Parathyroid adenoma (tissue), 2 donors: ENCODE data around the gene NAA38.

Source experiments
- H2AFZ ChIP-seq: fragments of 300-600 bp; sonication (generic); one replicate; pipeline ENCODE4 v1.7.0; 2017; ENCODE audit warnings: antibody characterized with exemption, mild to moderate bottlenecking
- H3K27ac ChIP-seq: fragments of 300-600 bp; sonication (generic); one replicate; pipeline ENCODE4 v1.7.0; 2017
- H3K27me3 ChIP-seq: fragments of 300-600 bp; sonication (generic); one replicate; pipeline ENCODE4 v1.7.0; 2017; ENCODE audit warnings: low read length; ENCODE audit not compliant: control insufficient read depth, insufficient read depth
- H3K36me3 ChIP-seq: fragments of 300-600 bp; sonication (generic); one replicate; pipeline ENCODE4 v1.7.0; 2017; ENCODE audit warnings: low read length; ENCODE audit not compliant: control insufficient read depth, insufficient read depth
- H3K4me1 ChIP-seq: fragments of 300-600 bp; sonication (generic); one replicate; pipeline ENCODE4 v1.7.0; 2017; ENCODE audit warnings: control low read depth
- H3K4me2 ChIP-seq: fragments of 300-600 bp; sonication (generic); one replicate; pipeline ENCODE4 v1.7.0; 2017; ENCODE audit warnings: low read length
- H3K4me3 ChIP-seq: fragments of 300-600 bp; sonication (generic); one replicate; pipeline ENCODE4 v1.7.0; 2017; ENCODE audit warnings: low read depth, low read length
- H3K79me2 ChIP-seq: fragments of 300-600 bp; sonication (generic); one replicate; pipeline ENCODE4 v1.7.0; 2017; ENCODE audit warnings: control low read depth
- H3K9ac ChIP-seq: fragments of 300-600 bp; sonication (generic); one replicate; pipeline ENCODE4 v1.7.0; 2017; ENCODE audit warnings: mild to moderate bottlenecking
- H3K9me3 ChIP-seq: fragments of 300-600 bp; sonication (generic); one replicate; pipeline ENCODE4 v1.7.0; 2017; ENCODE audit warnings: low read length; ENCODE audit not compliant: control insufficient read depth
- TF ChIP-seq, protein P1 (sequence below): fragments of 300-600 bp; sonication (generic); IDR thresholded peaks from one replicate; pipeline ENCODE4 v1.7.0; 2017; ENCODE audit warnings: antibody characterized with exemption, mild to moderate bottlenecking
- donor health status: primary hyperparathyroidism.

Gene NAA38

DNA sequence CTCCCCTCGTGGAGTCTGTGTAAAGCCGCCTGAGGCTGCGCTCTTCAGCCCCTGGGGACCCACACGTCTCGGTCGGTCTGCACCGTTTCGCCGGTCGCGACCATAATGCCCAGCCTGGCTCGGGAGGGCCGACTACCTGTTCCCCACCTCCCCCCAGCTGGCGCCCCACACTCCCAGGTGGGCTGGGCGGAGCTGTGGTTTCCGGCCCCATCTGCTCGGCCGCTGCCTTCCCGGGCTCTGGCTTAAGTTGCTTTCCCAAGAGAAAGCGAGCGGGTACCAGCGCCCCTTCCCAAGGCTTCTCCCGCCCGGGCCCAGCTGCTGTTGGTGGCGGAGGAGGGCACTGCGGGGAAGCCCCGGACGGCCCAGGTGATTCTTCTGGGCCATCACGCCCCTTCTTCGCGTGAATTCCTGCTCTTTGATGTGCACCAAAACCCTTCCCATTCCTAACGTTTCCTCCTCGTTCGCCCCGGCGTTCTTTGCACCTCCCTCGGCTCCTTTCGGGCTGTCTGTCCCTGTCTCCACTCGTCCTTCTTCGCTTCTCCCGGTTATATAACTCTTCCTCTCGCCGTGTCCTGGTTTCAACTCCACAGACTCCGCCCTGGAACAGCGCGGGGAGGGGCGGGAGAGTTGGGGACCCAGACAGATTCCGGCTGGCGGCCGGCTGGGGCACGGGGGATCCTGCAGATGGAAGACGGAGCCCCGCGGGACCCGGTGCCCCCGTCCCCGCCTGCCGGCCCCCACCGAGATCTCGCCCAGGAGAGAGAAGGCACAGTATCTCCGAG lies 21.4 kb downstream of the NAA38 start:
- peak overlapping the region; percentile 99 for H3K27ac ChIP-seq
- H3K9me3 ChIP-seq, result no peaks in the 10 kb centered on the region
- H2AFZ ChIP-seq, result peak overlapping the region; percentile 86
- H3K27me3 ChIP-seq, result no peaks in the 10 kb centered on the region
- TF ChIP-seq, protein P1, sequence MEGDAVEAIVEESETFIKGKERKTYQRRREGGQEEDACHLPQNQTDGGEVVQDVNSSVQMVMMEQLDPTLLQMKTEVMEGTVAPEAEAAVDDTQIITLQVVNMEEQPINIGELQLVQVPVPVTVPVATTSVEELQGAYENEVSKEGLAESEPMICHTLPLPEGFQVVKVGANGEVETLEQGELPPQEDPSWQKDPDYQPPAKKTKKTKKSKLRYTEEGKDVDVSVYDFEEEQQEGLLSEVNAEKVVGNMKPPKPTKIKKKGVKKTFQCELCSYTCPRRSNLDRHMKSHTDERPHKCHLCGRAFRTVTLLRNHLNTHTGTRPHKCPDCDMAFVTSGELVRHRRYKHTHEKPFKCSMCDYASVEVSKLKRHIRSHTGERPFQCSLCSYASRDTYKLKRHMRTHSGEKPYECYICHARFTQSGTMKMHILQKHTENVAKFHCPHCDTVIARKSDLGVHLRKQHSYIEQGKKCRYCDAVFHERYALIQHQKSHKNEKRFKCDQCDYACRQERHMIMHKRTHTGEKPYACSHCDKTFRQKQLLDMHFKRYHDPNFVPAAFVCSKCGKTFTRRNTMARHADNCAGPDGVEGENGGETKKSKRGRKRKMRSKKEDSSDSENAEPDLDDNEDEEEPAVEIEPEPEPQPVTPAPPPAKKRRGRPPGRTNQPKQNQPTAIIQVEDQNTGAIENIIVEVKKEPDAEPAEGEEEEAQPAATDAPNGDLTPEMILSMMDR, result no peak
- H3K9ac ChIP-seq, result peak overlapping the region; percentile 94
- H3K4me1 ChIP-seq, result peaks cover 31% of the 10 kb centered on the region
- H3K4me2 ChIP-seq, result peak overlapping the region; percentile 98
- H3K36me3 ChIP-seq, result no peaks in the 10 kb centered on the region
- H3K79me2 ChIP-seq, result peaks cover 9% of the 10 kb centered on the region
- H3K4me3 ChIP-seq, result peak overlapping the region; percentile 96

DNA sequence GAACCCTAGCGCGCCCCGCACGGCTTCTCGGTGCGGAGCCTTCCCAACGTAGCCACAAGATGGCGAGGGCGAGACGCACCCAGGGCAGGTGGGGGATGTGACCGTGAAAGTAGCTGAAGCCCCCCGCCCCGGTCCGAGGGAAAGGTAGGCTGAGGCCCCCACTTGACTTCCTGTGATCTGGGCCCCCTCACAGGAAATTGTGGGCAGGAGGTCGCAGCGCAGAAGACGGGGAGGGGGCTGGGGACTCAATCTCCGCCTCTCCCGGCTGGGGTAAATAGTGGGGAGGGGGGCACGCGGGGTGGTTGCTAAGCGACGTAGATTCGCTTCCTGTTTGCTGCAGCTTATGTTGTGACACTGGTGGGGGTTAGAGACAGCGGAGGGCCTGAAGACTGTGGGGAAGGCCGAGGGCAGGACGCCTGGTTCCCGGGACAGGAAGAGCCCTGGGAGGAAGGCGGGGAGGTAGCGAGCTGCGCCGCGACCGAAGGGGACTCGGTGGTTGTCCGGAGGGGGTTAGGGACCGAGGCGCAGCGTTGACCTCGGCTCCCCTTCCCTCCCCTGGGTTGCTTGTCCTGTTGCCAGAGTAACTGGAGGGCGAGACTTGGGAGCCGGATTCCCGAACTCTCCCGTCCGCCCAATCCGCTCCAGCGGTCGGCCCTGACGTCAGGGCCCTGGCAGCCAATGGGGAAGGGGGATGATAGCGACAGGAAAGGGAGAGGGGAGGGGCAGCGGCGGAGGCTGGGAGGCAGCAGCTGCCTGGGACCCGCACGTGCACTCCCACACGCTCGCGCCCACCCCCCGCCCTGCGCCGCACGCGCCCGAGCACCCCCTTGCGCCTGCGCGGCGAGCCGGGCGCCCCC lies 22.2 kb downstream of the NAA38 start:
- Histone ChIP-seq H3K9me3 (no peaks in the 10 kb centered on the region), H2AFZ (peak overlapping the region; percentile 86), H3K27me3 (no peaks in the 10 kb centered on the region), H3K4me1 (peaks cover 29% of the 10 kb centered on the region), H3K27ac (peak overlapping the region; percentile 99), H3K4me2 (peak overlapping the region; percentile 98), H3K79me2 (peaks cover 9% of the 10 kb centered on the region), H3K9ac (peak overlapping the region; percentile 94), H3K4me3 (peak overlapping the region; percentile 96), H3K36me3 (no peaks in the 10 kb centered on the region)
- TF ChIP-seq, protein P1, result peak; percentile 90

DNA sequence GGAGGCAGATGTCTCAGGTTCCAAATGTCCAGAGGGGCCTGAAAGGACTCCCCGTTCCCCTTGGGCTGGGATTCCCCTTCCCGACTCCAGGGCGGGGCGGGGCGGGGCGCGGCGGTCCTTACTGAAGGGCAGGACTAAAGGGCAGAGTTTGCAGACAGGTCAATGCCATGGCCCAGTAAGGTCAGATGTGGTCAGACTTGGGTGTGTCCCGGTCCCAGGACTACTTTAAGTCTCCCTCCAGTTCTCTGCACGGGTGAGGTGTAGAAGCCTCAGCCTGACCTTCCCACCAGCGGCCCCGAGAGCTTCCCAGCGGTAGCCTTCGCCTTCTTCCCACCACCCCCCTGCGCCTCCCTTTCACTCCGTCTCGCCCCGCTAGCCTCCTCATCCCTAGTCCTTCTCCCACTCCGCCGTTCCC lies 22.8 kb downstream of the NAA38 start:
- peaks cover 23% of the 10 kb centered on the region for H3K4me1 ChIP-seq
- TF ChIP-seq, protein P1, result no peak

DNA sequence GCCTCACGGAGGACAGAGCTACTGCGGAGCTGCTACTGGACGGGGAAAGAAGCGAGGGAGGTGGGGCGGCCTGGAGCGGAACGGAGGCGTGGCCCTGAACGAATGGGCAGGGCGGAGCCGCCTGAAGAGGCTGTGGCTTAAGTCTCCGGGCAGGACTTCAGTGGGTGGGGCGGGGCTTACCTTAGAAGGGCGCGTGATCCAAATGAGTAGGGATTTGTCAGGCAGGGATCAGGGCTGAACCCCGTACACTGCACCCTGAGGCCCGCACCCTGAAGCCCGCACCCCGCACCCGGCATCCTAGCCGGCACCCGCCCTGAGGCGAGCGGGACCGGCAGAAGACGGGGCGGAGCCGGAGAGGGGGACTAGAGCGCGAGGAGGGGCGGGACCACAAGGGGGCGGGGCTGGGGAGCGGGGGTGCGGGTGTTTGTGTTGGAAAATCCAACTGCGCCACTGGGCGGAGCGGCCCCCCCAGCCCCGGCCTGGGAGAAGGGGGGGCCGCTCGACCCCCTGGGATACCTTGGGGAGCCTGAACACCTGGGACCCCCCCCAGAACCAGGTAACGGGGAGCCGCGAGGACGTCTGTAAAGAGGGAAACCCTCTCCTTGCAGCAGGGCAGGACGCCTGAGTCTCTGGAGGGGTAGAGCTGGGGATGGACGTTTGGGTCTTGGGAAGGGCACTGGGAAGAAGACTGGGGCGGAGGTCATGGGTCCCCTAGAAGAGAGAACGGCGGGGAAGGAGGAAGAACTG lies 23.4 kb downstream of the NAA38 start, which contains the start of gene KDM6B:
Gene KDM6B, plus strand, starts transcription at position 423 of the 747 bp plus-strand sequence. CDS start 11,338 bp downstream, outside the sequence.
- Histone ChIP-seq H3K9ac (peak within 1 kb of the TSS; percentile 90), H3K9me3 (no peaks in the 10 kb centered on the region), H3K4me1 (peaks cover 19% of the 10 kb centered on the region), H3K27me3 (no peaks in the 10 kb centered on the region), H3K36me3 (no peaks in the 10 kb centered on the region), H3K79me2 (peaks cover 9% of the 10 kb centered on the region), H3K4me2 (peak within 1 kb of the TSS; percentile 98), H2AFZ (peak within 1 kb of the TSS; percentile 86), H3K27ac (peak within 1 kb of the TSS; percentile 99), H3K4me3 (peak within 1 kb of the TSS; percentile 96)
- TF ChIP-seq, protein P1, result peak; percentile 18

More for the DNA sequence above, 22.8 kb downstream of the NAA38 start:
- no peaks in the 10 kb centered on the region for H3K9me3 ChIP-seq
- peak overlapping the region; percentile 98 for H3K4me2 ChIP-seq
- no peaks in the 10 kb centered on the region for H3K27me3 ChIP-seq
- H2AFZ ChIP-seq, result peak overlapping the region; percentile 86
- peak overlapping the region; percentile 99 for H3K27ac ChIP-seq
- peak overlapping the region; percentile 90 for H3K9ac ChIP-seq
- H3K79me2 ChIP-seq, result peaks cover 9% of the 10 kb centered on the region
- H3K36me3 ChIP-seq, result no peaks in the 10 kb centered on the region
- H3K4me3 ChIP-seq, result peak overlapping the region; percentile 96
